Activated CD8-positive, alpha-beta memory T cell treated with anti-CD3 and anti-CD28 coated beads, Interleukin-2, amount 50 U/mL, for 24 hours (primary cell): ENCODE results near the gene ZNF598.
"Not testable (repeated sequence)": the region's sequence is repeated elsewhere in the genome, so short reads cannot be mapped to it uniquely, and the experiment has no call there.

Experiments used
- DNase-seq: peaks from one replicate; pipeline ENCODE4 v3.0.0-alpha.2; 2020; ENCODE audit errors: extremely low read depth

The ZNF598 gene

DNA sequence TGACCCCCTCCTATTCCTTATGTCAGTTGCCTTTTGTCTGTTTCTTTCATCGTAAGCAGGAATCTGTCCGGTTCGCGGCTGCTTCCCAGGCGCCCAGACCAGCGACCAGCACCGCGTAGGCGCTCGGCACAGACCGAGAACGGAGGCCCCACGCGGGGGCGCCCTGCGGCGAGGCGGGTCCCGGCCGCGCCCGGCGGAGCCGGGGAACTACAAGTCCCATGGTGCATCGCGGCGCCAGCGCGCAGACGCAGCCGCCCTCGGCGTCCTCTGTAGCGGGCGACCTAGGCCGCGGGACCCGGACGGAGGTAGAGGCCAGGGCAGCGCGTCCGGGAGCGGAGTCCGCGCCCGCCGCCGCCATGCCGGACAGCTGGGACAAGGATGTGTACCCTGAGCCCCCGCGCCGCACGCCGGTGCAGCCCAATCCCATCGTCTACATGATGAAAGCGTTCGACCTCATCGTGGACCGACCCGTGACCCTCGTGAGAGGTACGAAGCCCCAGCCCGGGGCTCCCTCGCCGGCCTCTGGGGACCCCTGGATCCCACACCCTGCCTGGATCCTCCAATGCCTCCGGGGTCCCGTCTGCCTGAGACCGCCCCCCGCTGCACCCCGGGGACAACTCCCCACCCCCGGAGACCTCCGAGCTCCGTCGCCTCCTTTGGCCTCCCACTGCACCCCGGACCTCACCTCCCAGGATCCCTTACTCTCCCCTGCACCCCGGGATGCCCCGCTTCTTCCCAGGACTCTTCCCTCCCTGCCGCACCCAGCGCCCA is 50.2 kb downstream of the ZNF598 start, which contains the start of gene NDUFB10:
NDUFB10 (plus strand) TSS at position 270 of the 771 bp plus-strand sequence; CDS start at position 357, 87 bp downstream.
- peak; percentile 61 for DNase-seq

DNA sequence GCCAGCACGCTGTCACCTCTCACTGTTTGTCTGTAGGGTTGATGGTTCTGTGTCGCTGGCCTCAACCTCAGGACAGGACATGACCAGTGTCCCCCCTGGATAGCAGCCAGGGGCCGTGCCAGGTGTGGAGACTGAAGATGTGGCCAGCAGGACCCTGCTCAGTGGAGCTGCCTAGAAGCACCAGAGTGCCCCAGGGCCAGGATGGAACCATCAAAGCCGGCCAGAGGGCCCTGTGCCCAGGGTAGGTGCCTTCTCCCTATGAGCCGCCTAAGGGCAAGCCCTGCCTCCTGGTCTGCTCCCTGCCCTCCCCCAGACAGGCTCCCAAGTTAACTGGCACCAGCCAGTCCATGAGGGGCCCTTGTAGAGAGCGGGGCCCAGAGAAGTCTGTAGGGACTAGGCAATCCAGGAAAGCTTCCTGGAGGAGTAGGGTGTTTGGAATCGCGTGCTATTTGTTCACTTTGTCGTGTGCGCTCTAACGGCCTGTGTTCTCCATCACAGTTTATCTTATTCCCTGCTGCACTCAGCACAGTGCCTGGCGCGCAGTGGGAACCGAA is 50.8 kb downstream of the ZNF598 start:
- DNase-seq: no peak

DNA sequence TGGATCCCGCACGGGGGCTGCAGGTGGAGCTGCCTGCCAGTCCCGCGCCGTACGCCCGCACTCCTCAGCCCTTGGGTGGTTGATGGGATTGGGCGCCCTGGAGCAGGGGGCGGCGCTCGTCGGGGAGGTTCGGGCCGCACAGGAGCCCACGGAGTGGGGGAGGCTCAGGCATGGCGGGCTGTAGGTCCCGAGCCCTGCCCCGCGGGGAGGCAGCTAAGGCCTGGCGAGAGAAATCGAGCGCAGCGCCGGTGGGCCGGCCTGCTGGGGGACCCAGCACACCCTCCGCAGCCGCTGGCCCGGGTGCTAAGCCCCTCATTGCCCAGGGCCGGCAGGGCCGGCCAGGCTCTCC is 51.5 kb downstream of the ZNF598 start:
- not testable (repeated sequence) for DNase-seq

DNA sequence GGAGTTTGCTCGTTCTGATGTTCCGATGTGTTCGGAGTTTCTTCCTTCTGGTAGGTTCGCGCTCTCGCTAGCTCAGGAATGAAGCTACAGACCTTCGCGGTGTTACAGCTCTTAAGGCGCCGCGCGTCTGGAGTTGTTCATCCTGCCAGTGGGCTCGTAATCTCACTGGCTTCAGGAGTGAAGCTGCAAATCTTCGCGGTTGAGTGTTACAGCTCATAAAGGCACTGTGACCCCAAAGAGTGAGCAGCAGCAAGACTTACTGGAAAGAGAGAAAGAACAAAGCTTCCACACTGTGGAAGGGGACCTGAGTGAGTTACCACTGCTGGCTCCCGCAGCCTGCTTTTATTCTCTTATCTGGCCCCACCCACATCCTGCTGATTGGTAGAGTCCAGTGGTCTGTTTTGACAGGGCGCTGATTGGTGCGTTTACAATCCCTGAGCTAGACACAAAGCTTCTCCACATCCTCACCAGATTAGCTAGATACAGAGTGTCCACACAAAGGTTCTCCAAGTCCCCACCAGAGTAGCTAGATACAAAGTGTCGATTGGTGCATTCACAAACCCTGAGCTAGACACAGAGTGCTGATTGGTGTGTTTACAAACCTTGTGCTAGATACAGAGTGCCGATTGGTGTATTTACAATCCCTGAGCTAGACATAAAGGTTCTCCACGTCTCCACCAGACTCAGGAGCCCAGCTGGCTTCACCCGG is 52.0 kb downstream of the ZNF598 start:
- DNase-seq: not testable (repeated sequence)

DNA sequence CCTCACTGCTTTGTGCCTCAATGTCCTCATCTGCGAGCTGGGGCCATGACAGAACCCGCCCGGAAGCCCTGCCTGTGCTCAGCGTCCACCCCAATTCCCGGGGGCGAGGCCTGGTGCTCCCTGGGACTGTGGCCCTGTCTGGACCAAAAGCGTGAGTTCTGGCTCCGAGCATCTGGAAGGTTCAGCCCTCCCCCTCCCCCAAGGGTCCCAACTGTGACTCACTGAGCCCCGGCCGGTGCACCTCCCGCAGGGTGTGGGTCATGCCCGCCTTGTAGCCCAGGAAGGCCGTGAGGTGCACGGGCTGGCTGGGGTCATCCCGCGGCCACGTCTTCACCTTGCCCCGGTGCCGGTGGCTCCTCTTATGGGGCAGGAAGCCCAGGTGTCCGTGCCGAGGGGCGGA is 55.9 kb downstream of the ZNF598 start:
- DNase-seq: no peak

DNA sequence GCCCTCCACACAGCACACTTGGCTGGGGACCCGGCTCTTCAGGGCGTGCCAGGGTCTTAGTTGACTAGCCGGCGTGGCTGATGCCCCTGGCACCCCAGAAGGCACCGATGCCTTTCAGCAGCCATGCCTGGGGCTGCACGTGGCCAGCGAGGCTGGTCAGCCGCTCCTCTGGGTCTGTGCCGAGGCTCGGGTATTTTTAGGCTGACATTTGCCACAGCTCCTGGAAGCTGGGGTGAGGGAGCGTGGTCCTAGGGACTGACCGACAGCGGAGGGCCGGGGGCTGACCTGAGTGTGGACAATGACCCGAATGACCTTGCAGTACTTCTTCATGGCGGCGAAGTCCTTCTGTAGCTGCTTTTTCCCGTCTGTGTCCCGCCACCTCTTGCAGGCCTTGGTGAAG is 59.1 kb downstream of the ZNF598 start:
- DNase-seq: no peak

DNA sequence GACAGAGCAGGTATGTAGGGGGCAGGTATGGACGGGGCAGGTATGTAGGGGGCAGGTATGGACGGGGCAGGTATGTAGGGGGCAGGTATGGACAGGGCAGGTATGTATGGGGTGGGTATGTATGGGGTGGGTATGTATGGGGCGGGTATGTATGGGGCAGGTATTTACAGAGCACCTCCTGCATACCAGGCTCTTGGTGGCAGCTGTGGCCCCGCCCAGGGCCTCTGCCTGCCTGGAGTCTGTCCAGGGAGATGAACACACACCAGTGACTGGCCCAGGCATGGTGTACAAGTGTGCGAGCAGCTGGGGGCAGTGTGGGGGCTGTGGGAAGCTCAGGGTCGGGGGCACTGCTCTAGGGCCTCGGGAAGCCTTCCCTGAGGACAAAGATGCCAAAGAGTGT is 59.6 kb downstream of the ZNF598 start:
- DNase-seq: no peak

DNA sequence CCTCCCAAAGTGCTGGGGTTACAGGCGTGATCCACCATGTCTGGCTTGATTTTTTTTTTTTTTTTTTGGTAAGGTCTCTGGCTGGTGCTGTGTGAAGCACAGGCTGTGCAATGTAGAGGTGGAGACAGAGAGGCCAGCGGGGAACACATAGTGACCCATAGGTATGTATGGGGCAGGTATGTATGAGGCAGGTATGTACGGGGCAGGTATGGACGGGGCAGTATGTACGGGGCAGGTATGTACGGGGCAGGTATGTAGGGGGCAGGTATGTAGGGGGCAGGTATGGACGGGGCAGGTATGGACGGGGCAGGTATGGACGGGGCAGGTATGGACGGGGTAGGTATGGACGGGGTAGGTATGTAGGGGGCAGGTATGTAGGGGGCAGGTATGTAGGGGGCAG is 60.1 kb downstream of the ZNF598 start:
- DNase-seq: no peak
